ENCODE measurements around the gene STAC3.

STAC3 gene

GRCh38 chr12:57216014-57216911 is 34.7 kb downstream of the STAC3 start, which contains the start of gene NXPH4:
Gene NXPH4 (plus strand): TSS chr12:57216794. CDS start chr12:57216970, 176 bp downstream.
- Histone ChIP-seq H3K9me3 (ENCODE audit: control insufficient read depth, insufficient read depth, low read depth, low read length) (no peaks in the 10 kb centered on the region), H3K36me3 (ENCODE audit: control insufficient read depth in 2 of 2, insufficient read depth in 1 of 2, low read length in 2 of 2) (peaks cover 0 to 18% of the 10 kb centered on the region in 2 experiments; a peak in 1 of 3 replicates), H3K4me3 (ENCODE audit: low read depth, low read length) (peak within 1 kb of the TSS; percentile 61), H3K27ac (ENCODE audit: extremely low read depth, low read depth, low read length) (peak within 1 kb of the TSS; percentile 74; the same call in 1 of the 2 replicates), H3K4me1 (ENCODE audit: control insufficient read depth, insufficient read depth, low read length) (peaks cover 5% of the 10 kb centered on the region)
- POLR2A ChIA-PET, result interaction anchor here (0.8 to 4.8 kb wide), 3 partner anchors 14 to 26 kb away, joined by 4 to 44 read pairs (median 14); partner anchors contain the start of gene SHMT2
- CTCF ChIA-PET, result interaction anchor here (0.5 to 8.8 kb wide), 4 partner anchors 21 to 735 kb away, joined by 3 to 628 read pairs (median 39); partner anchors contain the start of genes INHBC, INHBE and SHMT2
- TF ChIP-seq ZNF76 (tag by site-specific recombination; IDR thresholded peaks at IDR 0.05; ENCODE audit: borderline replicate concordance, low read depth), result 0 out of 2 replicates have a peak, but pooled peaks have one; percentile 18
- TF ChIP-seq ZNF629 (tag by site-specific recombination; IDR thresholded peaks at IDR 0.05), result 0 out of 2 replicates have a peak, but pooled peaks have one; percentile 9
- no peak for TF ChIP-seq ZNF211 (tag by site-specific recombination; IDR thresholded peaks at IDR 0.05; ENCODE audit: low read depth)
- TF ChIP-seq ZNF341 (tag by site-specific recombination; IDR thresholded peaks at IDR 0.05; ENCODE audit: low read depth), result peak; percentile 73; the same call in 1 of the 2 replicates
- TF ChIP-seq ZNF391 (tag by site-specific recombination; IDR thresholded peaks at IDR 0.05; ENCODE audit: borderline replicate concordance, low read depth), result no peak
- peak; percentile 39; the same call in 1 of the 2 replicates for TF ChIP-seq KLF7 (tag by site-specific recombination; IDR thresholded peaks at IDR 0.05; ENCODE audit: borderline replicate concordance)
- no peak for TF ChIP-seq ZNF670 (tag by site-specific recombination; IDR thresholded peaks at IDR 0.05; ENCODE audit: low read depth)
- TF ChIP-seq, protein P1, sequence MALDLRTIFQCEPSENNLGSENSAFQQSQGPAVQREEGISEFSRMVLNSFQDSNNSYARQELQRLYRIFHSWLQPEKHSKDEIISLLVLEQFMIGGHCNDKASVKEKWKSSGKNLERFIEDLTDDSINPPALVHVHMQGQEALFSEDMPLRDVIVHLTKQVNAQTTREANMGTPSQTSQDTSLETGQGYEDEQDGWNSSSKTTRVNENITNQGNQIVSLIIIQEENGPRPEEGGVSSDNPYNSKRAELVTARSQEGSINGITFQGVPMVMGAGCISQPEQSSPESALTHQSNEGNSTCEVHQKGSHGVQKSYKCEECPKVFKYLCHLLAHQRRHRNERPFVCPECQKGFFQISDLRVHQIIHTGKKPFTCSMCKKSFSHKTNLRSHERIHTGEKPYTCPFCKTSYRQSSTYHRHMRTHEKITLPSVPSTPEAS (tag by site-specific recombination; IDR thresholded peaks at IDR 0.05), result 0 out of 2 replicates have a peak, but pooled peaks have one; percentile 42
- TF ChIP-seq BCL11B (tag by site-specific recombination; IDR thresholded peaks at IDR 0.05; ENCODE audit: low read depth), result peak; percentile 86
- peak; percentile 93 for TF ChIP-seq GLIS2 (tag by site-specific recombination; IDR thresholded peaks at IDR 0.05)
- 0 out of 2 replicates have a peak, but pooled peaks have one; percentile 42 for TF ChIP-seq PRDM1 (tag by site-specific recombination; IDR thresholded peaks at IDR 0.05)
- no peak for TF ChIP-seq ZSCAN5A (tag by site-specific recombination; IDR thresholded peaks at IDR 0.05)
- no peak for TF ChIP-seq ZNF416 (tag by site-specific recombination; IDR thresholded peaks at IDR 0.05)
- peak; percentile 61; the same call in 1 of the 2 replicates for TF ChIP-seq ZNF777 (tag by site-specific recombination; IDR thresholded peaks at IDR 0.05; ENCODE audit: borderline replicate concordance)
- peak; percentile 78 for TF ChIP-seq BCL11A (tag by site-specific recombination; IDR thresholded peaks at IDR 0.05; ENCODE audit: low read depth)
- peak; percentile 99 for TF ChIP-seq KLF1 (tag by site-specific recombination; IDR thresholded peaks at IDR 0.05)
- peak; percentile 52; the same call in 1 of the 2 replicates for TF ChIP-seq ZBTB7A (tag by site-specific recombination; IDR thresholded peaks at IDR 0.05; ENCODE audit: low read depth)
- no peak for TF ChIP-seq ZNF473 (tag by site-specific recombination; IDR thresholded peaks at IDR 0.05)
- TF ChIP-seq, protein P2, sequence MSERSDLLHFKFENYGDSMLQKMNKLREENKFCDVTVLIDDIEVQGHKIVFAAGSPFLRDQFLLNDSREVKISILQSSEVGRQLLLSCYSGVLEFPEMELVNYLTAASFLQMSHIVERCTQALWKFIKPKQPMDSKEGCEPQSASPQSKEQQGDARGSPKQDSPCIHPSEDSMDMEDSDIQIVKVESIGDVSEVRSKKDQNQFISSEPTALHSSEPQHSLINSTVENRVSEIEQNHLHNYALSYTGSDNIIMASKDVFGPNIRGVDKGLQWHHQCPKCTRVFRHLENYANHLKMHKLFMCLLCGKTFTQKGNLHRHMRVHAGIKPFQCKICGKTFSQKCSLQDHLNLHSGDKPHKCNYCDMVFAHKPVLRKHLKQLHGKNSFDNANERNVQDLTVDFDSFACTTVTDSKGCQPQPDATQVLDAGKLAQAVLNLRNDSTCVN (tag by site-specific recombination; optimal IDR thresholded peaks at IDR 0.05), result peak; percentile 59
- TF ChIP-seq YY2 (tag by site-specific recombination; IDR thresholded peaks at IDR 0.05), result no peak
- TF ChIP-seq ZNF600 (tag by site-specific recombination; IDR thresholded peaks at IDR 0.05), result peak; percentile 70; the same call in 1 of the 2 replicates
- TF ChIP-seq GLIS1 (tag by site-specific recombination; IDR thresholded peaks at IDR 0.05), result peak; percentile 94
- TF ChIP-seq SP3 (tag by site-specific recombination; IDR thresholded peaks at IDR 0.05), result peak; percentile 87
- peak; percentile 51 for TF ChIP-seq ZFHX2 (tag by site-specific recombination; conservative IDR thresholded peaks at IDR 0.05)
- peak; percentile 89 for TF ChIP-seq KLF9 (tag by site-specific recombination; IDR thresholded peaks at IDR 0.05; ENCODE audit: low read depth)
- TF ChIP-seq ZNF561 (tag by site-specific recombination; IDR thresholded peaks at IDR 0.05; ENCODE audit: borderline replicate concordance), result peak; percentile 44; the same call in 1 of the 2 replicates
- TF ChIP-seq KLF16 (tag by site-specific recombination; IDR thresholded peaks at IDR 0.05), result peak; percentile 21; the same call in 1 of the 2 replicates
- no peak for TF ChIP-seq RBAK (tag by site-specific recombination; IDR thresholded peaks at IDR 0.05)
- TF ChIP-seq, protein P3, sequence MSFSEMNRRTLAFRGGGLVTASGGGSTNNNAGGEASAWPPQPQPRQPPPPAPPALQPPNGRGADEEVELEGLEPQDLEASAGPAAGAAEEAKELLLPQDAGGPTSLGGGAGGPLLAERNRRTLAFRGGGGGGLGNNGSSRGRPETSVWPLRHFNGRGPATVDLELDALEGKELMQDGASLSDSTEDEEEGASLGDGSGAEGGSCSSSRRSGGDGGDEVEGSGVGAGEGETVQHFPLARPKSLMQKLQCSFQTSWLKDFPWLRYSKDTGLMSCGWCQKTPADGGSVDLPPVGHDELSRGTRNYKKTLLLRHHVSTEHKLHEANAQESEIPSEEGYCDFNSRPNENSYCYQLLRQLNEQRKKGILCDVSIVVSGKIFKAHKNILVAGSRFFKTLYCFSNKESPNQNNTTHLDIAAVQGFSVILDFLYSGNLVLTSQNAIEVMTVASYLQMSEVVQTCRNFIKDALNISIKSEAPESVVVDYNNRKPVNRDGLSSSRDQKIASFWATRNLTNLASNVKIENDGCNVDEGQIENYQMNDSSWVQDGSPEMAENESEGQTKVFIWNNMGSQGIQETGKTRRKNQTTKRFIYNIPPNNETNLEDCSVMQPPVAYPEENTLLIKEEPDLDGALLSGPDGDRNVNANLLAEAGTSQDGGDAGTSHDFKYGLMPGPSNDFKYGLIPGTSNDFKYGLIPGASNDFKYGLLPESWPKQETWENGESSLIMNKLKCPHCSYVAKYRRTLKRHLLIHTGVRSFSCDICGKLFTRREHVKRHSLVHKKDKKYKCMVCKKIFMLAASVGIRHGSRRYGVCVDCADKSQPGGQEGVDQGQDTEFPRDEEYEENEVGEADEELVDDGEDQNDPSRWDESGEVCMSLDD (tag by site-specific recombination; IDR thresholded peaks at IDR 0.05), result peak; percentile 52
- no peak for TF ChIP-seq ZNF768 (tag by site-specific recombination; IDR thresholded peaks at IDR 0.05)

Measured in HEK293 (cell line).